Ovary (tissue), 3 donors: ENCODE data around the gene TMTC4.
A peak's percentile ranks its signal among the peaks of the same experiment; 100 is the strongest.

ENCODE experiments used
- EP300 ChIP-seq: sonication (generic); formaldehyde crosslinking; IDR thresholded peaks from one replicate; pipeline ENCODE4 v1.6.1; 2017; ENCODE audit warnings: antibody characterized with exemption
- TF ChIP-seq, protein P1 (sequence below), 3 donors: fragments of 450-650 bp in 2 of 3; fragments of 200-600 bp in 1 of 3; IDR thresholded peaks; one replicate each; pipeline versions ENCODE4 v1.5.1 to v1.8.0; 2016 to 2022; ENCODE audit warnings: antibody characterized with exemption in 3 of 3, mild to moderate bottlenecking in 1 of 3
- donor health status: DM: no; HTN: no; CAD: no.

- no peak for TF ChIP-seq EP300
- TF ChIP-seq, protein P1, sequence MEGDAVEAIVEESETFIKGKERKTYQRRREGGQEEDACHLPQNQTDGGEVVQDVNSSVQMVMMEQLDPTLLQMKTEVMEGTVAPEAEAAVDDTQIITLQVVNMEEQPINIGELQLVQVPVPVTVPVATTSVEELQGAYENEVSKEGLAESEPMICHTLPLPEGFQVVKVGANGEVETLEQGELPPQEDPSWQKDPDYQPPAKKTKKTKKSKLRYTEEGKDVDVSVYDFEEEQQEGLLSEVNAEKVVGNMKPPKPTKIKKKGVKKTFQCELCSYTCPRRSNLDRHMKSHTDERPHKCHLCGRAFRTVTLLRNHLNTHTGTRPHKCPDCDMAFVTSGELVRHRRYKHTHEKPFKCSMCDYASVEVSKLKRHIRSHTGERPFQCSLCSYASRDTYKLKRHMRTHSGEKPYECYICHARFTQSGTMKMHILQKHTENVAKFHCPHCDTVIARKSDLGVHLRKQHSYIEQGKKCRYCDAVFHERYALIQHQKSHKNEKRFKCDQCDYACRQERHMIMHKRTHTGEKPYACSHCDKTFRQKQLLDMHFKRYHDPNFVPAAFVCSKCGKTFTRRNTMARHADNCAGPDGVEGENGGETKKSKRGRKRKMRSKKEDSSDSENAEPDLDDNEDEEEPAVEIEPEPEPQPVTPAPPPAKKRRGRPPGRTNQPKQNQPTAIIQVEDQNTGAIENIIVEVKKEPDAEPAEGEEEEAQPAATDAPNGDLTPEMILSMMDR (IDR thresholded peaks at IDR 0.05), result peak; percentile 32 to 71 (median 66)
These were observed 86.0 kb downstream of the TMTC4 start, which contains the start of gene GGACT for GRCh38 chr13:100588331-100589177.
